Measurements from ENCODE around the gene A2ML1. TPM values are rescaled to one million over a fixed set of nuclear protein-coding genes. Genes with fewer than 3 reads are reported as not detected.
"Not testable (repeated sequence)": the region's sequence is repeated elsewhere in the genome, so short reads cannot be mapped to it uniquely, and the experiment has no call there.

A2ML1 gene
- 1 to 10 TPM in 2 of 10 donors, under 1 TPM in 7, not detected in 1; 0.08 to 9.2 (median 0.27) TPM for polyA plus RNA-seq (ENCODE audit: insufficient read length in 10 of 10)
- long read RNA-seq, donor 1 = 0 reads
- long read RNA-seq, donor 2 = 0 reads
- long read RNA-seq, donor 3 = 0 reads
- long read RNA-seq, donor 4 = 0 reads
- long read RNA-seq, donor 5 = 0 reads
- long read RNA-seq, donor 6 = 0 reads
- long read RNA-seq, donor 7 = 0 reads
- long read RNA-seq, donor 8 = 0 reads
- long read RNA-seq, donor 9 = 0 reads

DNA sequence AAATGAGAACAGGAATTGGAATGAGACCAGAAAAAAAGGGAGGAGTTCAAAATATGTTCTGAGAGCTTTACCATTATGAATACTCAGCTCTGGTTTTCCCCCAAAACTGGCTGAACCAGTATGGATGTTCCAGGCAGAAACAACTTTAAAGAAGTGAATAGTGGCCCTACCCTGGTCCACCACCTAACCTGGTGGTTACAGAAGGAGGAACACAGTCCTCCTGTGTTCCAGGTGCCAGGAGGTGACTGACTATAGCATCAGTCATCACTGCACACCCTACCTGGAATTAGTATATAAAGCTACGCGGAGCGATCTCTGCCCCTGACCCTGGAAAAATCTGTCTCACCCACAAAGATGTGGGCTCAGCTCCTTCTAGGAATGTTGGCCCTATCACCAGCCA is at the start of gene A2ML1:
TSS of gene A2ML1 (plus strand) at position 324 of the 400 bp plus-strand sequence. CDS start at position 355, 31 bp downstream.
- DNase-seq = no peak

DNA sequence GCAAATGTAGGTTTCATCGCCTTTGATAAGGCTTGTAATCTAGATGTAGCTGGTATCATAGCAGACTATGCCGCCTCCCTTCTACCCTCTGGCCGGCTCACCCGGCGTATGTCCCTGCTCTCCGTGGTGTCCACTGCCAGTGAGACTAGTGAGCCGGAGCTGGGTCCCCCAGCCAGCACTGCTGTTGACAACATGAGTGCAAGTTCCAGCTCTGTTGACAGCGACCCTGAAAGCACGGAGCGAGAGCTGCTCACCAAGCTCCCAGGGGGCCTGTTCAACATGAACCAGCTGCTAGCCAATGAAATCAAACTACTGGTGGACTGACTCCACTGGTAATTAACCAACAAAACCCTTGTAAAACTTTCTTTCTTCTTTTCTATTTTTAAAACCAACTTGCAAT is 49.0 kb upstream of the A2ML1 start:
- DNase-seq = no peak

DNA sequence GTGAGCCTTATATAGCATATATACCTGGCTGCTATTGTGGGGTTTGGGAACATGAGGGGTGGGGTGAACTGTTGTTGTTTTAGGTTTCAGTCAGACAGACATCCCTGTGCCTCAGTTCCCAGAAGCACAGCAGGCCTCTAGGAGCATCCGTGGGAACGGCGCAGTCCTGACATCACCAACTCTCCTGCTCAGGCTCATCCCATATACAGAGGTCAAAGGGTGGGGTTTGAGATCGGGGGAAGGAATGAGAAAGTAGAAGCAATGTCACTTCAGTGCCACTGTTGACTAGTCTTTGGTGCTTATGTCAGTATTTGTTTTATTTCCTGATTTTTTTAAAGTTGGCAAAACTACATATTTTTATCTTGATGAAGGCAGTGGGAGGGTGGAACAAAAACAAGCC is 43.1 kb upstream of the A2ML1 start:
- no peak for DNase-seq

DNA sequence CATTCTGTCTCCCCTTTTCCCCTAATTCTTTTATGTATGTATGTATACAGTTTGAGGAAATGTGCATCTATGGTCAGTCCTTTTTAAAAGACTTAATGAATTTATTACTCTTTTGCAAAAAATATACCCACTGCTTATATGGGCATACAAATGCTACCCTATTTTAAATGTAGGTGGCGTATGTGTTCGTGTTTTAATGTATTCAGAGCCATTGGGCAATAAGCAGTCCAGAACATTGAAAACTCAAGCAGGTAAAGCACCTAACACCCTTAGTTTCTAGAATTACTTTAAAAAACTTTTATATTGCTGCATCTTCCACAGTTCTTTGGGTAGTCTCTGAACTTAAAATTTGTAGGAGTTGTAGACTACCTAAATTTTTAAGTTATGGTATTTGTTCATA is 42.6 kb upstream of the A2ML1 start:
- no peak for DNase-seq

DNA sequence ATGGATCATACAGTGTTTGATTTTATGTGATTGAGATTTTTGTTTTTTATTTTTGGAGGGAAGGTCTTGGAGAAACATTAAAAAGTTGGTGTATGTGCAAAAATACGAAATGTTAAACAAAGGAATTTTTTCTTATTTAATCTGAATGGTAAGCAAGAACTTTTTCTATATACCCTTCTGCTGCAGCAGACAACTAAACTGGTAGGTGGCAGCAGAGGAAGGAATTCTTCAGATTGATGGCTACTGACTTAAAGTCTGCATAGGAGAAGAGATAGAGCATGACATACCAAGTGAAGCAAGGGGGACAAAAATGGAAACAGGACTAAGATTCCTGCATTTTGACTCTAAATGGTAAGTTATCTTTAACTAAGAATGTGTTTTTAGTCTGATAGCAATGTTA is 42.0 kb upstream of the A2ML1 start:
- DNase-seq = peak; percentile 12 to 28 (median 19)

DNA sequence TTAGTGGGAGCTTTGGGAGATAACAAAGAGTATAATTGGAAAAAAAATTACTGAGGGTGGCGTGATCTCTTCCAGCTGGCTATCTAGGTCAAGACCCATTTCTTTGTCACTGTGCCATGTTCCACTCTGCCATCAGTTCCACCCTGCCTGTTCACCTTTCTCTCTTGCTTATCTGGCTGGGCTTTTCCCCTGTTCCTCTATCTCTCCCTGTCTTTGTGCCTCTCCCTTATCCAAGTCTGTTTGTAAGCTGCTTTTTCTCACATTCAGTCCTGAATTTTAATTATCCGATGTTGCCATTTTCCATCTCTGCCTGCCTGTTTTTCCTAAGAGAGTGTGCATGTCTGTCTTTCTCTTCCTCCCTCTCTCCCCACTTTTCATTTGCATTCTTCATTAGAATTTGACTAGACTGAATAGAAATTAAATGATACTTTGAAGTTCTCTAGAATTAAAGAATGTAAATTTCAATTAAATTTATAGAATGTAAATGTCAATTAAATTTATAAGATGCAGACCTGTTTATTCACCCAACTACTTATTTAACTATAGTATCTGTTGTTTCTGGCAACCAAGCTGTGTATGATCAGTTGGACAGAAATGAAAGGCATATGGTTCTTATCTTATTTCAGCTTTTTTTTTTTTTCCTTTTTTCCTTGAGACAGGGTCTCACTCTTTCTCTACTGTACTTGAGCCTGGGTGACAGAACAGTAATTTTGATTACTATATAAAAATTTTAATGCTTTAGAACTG is 40.9 kb upstream of the A2ML1 start:
- DNase-seq = no peak

DNA sequence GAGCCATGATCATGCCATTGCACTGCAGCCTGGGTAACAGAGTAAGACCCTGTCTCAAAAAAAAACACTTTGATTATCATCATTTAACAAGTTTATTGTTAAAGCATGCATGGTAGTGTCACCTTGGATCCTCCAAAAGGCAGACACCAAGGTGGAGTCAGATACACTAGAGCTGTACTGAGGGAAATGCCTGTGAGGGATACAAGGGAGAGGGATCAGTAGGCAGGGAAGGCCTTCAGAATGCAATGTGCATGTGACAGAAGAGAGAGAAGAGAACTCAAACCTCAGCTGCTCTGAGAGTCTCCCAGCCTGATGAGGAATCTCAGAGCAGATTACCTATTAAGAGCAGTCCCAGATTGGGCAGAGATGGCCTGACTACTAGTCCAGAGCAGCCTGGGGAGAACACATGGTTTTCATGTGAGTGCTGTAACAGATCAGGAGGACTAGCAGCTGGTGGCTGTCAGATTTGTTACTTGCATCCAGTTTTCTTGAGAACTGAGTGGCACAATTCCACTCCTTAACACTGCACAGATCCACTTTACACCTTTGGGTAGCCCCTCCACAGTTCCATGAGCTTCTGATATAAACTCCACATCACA is 38.0 kb upstream of the A2ML1 start:
- DNase-seq = no peak

DNA sequence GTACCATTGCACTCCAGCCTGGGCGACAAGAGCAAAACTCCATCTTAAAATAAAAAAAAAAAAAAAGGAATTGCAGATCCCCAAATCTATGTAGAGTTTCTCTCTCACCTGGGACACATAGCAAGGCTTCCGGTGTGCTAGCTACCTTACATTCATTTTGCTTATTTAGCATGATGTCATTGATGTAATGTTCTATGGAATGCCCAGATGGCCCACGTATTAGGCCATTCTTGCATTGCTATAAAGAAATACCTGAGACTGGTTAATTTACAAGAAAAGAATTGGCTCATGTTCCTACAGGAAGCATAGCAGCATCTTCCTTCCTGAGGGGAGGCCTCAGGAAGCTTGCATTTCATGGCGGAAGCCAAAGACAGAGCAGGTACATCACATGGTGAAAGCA is 36.9 kb upstream of the A2ML1 start:
- no peak for DNase-seq

DNA sequence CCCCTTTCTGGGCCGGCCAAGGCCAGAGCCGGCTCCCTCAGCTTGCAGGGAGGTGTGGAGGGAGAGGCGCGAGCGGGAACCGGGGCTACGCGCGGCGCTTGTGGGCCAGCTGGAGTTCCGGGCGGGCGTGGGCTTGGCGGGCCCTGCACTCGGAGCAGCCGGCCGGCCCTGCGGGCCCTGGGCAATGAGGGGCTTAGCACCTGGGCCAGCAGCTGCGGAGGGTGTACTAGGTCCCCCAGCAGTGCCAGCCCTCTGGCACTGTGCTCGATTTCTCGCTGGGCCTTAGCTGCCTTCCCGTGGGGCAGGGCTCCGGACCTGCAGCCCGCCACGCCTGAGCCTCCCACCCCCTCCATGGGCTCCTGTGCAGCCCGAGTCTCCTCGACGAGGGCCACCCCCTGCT is 35.2 kb upstream of the A2ML1 start:
- DNase-seq = not testable (repeated sequence)

DNA sequence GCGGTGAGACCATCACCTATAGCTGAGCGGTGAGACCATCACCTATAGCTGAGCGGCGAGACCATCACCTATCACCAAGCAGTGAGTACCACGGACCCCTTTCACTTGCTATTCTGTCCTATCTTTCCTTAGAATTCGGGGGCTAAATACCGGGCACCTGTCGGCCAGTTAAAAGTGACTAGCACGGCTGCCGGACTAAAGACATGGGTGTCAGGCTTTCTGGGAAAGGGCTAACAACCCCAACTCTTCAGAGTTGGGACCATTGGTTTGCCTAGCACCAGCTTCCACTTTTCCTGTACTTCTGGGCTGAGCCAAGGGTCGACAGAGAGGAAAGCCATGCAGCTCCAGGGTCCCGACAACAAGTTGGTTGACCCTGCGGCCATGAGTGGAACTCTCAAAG is 33.7 kb upstream of the A2ML1 start:
- not testable (repeated sequence) for DNase-seq

DNA sequence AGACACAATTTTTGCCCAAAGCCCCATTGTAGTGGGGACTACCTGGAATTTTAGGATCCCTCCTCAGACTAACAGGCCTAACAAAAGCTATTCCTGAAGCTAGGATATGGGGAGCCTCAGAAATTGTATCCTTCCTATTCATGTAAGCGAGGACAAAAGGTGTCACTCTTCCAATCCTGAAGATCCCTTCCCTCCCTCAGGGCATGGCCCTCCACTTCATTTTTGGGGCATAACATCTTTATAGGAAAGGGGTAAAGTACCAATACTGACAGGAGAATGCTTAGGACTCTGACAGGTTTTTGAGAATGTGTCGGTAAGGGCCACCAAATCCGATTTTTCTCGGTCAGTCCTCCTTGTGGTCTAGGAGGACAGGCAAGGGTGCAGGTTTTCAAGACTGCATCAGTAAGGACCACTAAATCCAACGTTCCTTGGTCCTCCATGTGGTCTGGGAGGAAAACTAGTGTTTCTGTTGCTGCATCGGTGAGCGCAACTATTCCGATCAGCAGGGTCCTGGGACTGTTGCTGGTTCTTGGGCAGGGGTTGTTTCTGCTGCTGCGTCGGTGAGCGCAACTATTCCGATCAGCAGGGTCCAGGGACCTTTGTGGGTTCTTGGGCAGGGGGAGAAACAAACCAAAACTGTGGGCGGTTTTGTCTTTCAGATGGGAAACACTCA is 32.9 kb upstream of the A2ML1 start:
- DNase-seq = not testable (repeated sequence)

DNA sequence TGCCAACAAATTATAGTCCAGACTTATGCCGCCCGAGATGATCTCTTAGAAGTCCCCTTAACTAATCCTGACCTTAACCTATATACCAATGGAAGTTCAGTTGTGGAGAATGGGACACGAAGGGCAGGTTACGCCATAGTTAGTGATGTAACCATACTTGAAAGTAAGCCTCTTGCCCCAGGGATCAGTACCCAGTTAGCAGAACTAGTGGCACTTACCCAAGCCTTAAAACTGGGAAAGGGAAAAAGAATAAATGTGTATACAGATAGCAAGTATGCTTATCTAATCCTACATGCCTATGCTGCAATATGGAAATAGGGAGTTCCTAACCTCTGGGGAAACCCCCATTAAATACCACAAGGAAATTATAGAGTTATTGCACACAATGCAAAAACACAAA is 29.2 kb upstream of the A2ML1 start:
- not testable (repeated sequence) for DNase-seq

DNA sequence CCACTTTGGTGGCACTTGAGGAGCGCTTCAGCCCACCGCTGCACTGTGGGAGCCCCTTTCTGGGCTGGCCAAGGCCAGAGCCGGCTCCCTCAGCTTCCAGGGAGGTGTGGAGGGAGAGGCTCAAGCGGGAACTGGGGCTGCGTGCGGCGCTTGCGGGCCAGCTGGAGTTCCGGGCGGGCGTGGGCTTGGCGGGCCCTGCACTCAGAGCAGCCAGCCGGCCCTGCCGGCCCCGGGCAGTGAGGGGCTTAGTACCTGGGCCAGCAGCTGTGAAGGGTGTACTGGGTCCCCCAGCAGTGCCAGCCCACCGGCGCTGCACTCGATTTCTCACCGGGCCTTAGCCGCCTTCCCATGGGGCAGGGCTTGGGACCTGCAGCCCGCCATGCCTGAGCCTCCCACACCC is 27.8 kb upstream of the A2ML1 start:
- not testable (repeated sequence) for DNase-seq

DNA sequence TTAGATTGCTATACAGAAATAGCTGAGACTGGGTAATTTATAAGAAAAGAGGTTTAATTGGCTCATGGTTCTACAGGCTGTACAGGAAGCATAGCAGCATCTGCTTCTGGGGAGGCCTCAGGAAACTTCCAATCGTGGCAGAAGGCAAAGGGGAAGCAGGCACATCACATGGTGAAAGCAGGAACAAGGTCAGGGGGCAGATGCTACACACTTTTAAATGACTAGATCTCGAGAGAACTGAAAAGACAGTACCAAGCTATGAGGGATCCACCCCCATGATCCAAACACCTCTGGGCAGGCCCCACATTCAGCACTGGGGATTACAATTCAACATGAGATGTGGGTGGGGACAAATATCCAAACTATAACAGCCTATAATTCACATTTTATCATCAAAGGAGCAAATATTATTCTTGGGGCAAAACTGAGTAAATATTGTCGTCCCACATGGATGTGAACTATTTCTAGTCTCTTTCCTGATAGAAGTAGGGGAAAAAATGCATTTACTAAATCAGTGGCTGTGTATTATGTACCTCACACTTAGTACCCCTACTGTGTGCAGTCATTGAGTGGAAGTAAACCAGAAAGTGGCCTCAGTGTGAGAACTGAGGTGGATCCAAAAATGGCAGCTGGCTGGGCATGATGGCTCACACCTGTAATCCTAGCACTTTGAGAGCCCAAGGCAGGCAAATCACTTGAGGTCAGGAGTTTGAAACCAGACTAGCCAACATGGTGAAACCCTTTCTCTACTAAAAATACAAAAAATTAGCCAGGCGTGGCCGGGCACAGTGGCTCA is 25.4 kb upstream of the A2ML1 start:
- no peak for DNase-seq

DNA sequence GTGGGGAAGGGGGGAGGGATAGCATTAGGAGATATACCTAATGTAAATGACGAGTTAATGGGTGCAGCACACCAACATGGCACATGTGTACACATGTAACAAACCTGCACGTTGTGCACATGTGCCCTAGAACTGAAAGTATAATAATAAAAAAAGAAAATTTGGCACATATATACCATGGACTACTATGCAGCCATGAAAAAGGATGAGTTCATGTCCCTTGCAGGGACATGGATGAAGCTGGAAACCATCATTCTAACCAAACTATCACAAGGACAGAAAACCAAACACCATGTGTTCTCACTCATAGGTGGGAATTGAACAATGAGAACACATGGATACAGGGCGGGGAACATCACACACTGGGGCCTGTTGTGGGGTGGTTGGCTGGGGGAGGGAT is 21.2 kb upstream of the A2ML1 start:
- DNase-seq = not testable (repeated sequence)

DNA sequence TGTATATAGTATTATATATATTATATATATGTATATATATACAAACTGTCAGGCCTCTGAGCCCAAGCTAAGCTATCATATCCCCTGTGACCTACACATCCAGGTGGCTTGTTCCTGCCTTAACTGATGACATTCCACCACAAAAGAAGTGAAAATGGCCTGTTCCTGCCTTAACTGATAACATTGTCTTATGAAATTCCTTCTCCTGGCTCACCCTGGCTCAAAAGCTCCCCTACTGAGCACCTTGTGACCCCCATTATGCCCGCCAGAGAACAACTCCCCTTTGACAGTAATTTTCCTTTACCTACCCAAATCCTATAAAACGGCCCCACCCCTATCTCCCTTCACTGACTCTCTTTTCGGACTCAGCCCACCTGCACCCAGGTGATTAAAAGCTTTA is 17.6 kb upstream of the A2ML1 start:
- DNase-seq = not testable (repeated sequence)

DNA sequence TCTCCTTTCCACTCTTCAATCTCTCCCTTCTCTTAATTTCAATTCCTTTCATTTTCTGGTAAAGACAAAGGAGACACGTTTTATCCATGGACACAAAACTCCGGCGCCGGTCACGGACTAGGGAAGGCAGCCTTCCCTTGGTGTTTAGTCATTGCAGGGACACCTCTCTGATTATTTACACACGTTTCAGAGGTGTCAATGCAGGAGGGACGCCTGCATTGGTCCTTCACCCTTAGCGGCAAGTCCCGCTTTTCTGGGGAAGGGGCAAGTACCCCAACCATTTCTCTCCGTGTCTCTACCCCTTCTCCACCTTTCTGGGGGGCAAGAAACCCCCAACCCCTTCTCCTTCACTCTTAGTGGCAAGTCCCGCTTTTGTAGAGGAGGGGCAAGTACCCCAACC is 16.9 kb upstream of the A2ML1 start:
- DNase-seq = not testable (repeated sequence)

DNA sequence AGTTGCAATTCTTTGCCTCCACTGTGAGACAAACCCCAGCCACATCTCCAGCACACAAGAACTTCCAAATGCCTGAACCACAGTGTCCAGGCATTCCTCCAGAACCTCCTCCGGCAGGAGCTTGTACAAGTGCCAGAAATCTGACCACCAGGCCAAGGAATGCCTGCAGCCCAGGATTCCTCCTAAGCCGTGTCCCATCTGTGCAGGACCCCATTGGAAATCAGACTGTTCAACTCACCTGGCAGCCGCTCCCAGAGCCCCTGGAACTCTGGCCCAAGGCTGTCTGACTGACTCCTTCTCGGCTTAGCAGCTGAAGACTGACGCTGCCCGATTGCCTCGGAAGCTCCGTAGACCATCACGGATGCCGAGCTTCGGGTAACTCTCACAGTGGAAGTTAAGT is 15.3 kb upstream of the A2ML1 start:
- DNase-seq = not testable (repeated sequence)

DNA sequence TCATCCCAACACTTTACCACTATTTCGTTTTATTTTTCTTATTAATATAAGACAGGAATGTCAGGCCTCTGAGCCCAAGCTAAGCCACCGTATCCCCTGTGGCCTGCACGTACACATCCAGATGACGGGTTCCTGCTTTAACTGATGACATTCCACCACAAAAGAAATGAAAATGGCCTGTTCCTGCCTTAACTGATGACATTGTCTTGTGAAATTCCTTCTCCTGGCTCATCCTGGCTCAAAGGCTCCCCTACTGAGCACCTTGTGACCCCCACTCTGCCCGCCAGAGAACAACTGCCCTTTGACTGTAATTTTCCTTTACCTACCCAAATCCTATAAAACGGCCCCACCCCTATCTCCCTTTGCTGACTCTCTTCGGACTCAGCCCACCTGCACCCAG is 12.3 kb upstream of the A2ML1 start:
- not testable (repeated sequence) for DNase-seq

DNA sequence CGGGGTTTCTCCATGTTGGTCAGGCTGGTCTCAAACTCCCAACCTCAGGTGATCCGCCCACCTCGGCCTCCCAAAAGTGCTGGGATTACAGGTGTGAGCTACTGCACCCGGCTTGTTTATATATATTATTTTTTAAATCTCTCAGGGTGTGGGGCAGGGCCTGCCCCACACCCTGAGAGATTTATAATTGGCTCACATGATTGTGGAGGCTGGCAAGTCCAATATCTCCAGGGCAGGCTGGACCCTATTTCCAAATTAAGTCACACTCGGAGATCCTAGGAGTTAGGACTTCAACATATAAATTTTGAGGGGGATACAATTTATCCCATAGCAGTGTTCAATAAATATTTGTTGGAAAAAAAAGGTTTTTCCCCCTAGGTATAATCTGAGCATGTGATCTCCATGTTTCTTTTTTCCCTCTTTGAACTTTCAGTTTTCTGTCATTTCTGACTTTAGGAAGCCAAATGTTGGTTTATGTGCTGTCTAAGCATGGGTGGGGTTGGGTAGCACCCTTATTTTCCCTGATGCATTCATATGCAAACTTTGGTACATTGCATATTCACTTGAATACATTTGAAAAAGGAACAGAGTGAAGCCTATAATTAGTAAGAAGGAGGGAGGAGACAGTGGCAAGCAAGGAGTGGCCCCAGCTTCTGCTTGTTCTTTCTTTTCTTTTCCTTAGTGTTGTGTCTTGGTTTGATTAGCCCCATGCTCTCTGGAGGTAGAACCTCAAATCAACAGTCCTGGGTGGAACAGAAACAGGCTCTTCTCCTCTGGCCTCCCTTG is 8.7 kb upstream of the A2ML1 start:
- no peak for DNase-seq
